NCI-H2171 (cell line): ENCODE measurements around the gene FOXL3.

Source experiments
- DNase-seq: peaks from one replicate; lab custom pipeline; 2025; lab: John Stamatoyannopoulos, UW

FOXL3 gene

DNA sequence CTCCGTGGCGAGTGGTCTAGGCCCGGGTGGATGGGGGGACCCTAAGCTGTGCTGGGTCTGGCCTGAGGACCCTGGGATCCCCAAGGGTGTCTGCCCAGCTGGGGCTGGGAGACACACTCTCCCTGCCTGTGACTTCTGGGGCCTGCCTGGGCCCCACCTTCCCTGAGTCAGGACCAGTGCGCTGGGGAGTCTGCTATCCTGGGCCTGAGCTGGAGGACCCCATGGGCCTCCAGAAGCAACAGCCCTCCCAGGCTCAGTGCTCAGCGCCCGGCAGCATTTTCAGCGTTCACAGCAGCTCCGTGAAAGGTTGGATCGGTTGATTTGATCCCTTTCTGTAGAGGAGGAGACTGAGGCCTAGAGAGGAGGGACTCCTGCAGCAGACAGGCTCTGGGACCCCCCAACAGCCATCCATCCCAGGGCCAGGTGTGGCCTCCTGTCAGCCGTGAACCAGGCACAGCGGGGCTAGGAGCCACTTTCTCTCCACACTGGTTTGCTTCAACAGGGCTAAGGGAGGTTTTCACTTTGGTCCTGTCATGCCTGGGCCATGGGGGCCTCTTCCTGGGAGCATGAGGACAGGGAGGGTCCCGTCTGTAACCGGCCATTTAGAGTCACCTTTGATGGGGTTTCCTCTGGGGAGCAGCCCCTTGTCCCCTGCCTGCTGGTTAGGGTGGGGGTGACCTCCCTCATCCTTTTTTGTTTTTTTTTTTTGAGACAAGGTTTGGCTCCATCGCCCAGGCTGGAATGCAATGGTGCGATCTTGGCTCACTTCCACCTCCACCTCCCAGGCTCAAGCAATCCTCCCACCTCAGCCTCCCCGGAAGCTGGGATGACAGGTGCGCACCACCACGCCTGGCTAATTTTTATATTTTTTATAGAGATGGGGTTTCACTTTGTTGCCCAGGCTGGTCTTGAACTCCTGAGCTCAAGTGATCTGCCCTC, 12.4 kb downstream of the FOXL3 start:
- DNase-seq = no peak

DNA sequence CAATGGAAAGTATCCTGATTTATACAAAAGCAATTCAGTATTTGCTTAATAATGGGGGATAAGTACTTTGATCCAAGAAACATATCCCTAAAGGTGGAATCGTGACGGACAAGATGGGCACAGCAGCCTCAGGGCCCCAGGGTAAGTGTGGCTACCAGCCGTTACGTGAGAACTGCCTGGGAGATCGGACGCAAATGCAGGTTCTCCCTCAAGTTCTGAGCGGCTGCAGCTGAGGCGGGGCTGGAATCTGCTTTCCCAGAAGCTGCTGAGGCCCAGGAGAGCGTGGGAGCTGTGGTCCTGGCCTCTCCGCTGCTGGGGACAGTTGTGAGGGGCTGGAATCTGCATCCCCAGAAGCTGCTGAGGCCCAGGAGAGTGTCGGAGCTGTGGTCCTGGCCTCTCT, 13.5 kb downstream of the FOXL3 start:
- DNase-seq = no peak

DNA sequence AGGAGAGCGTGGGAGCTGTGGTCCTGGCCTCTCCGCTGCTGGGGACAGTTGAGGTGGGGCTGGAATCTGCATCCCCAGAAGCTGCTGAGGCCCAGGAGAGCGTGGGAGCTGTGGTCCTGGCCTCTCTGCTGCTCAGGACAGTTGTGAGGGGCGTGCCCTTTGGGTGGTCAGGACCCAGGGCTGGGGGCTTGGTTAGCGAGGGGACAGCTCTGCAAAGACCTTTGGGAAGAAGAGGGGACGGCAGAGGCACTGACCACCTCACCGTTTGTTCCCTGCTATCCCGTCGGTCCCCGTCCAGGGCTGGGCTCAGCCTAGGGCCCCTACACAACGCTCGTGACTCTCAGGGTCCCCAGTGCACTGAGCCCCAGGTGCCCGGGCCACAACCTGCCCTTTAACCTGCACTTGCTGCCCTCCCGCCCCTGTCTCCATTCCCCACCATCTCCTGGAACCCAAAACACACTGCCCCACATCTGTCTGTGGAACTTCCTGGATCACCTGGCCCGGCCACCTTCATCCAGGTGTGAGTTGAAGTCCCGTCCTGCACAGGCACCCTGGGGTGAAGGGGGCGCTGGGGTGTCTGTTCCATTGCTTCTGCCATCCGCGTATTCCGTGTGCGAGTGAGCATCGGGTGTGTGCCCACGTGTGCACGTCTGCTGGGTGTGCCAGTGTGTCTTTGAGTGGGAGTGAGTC, 14.1 kb downstream of the FOXL3 start:
- no peak for DNase-seq

DNA sequence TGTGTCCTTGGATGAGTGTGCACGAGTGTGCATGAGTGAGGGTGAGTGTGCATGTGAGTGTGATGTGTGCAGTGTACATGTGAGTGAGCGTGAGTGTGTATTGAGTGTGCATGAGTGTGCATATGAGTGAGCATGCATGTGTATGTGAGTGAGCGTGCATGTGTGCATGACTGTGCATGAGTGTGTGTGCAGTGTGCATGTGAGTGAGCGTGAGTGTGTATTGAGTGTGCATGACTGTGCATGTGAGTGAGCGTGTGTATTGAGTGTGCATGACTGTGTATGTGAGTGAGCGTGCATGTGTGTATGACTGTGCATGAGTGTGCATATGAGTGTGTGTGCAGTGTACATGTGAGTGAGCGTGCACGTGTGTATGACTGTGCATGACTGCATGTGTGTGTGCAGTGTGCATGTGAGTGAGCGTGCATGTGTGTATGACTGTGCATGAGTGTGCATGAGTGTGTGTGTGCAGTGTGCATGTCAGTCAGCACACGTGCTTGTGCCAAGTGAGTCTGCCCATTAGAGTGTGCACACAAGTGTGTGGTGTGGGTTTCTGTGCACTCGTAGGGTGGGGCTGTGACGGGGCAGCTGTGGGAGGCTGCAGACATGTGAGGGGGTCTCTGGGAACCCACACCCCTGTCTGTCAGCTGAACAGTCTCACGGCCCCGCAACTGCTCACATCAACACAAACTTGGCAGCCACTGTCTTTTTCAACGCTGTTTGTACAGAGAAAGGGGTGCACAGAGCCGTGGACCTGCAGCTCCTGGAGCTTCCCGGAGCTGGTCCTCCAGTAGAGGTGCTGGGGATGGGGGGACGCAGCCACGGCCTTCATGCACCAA, 14.8 kb downstream of the FOXL3 start:
- no peak for DNase-seq

DNA sequence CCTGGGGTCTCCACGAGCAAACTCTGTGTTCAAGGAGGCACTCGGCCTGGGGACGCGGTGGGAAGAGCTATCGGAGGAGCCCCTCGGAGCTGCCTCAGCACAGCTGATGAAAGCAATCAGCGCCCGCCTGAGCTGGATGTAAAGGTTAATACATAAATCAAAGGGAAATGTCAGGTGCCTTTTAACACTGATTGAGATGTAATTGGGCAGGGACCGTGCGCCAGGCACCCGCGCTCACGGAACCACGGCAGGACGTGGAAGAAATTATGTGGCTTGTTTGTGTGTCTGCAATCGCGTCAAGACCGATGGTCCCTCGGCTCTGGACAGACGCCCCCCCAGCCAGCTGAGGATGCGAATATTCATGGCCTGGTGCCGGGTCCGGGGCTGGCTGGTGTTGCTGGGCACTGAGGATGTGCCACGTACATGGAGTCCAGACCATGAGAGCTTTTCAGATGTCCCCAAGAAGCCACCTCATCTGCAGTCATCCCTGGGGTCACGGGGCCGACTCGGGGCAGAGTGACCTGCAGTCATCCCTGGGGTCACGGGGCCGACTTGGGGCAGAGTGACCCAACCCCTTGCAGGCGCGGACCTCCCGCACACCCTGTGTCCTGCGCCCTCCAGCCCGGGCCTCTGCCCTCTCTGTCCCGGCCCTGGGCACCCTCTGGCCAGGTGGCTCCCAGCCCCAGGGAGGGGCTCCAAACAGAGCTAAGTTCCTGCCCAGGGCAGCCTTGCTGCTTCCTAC, 15.6 kb downstream of the FOXL3 start:
- no peak for DNase-seq

DNA sequence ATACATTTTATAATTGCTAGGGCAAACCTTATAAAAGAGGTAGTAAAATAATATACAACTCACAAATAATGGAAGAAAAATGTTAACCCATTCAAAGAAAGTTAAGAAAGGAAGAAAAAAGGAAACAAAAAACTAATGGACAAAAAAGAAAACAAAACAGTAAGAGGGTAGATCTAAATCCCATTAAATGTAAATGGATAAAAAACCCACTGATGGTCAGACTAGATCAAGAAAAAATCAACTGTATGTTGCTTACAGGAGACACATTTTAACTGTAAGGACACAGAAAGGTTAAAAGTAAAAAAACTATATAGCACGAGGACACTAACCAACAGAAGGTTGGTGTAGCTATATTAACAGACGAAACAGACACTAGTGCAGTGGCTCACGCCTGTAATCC, 18.0 kb downstream of the FOXL3 start:
- no peak for DNase-seq

DNA sequence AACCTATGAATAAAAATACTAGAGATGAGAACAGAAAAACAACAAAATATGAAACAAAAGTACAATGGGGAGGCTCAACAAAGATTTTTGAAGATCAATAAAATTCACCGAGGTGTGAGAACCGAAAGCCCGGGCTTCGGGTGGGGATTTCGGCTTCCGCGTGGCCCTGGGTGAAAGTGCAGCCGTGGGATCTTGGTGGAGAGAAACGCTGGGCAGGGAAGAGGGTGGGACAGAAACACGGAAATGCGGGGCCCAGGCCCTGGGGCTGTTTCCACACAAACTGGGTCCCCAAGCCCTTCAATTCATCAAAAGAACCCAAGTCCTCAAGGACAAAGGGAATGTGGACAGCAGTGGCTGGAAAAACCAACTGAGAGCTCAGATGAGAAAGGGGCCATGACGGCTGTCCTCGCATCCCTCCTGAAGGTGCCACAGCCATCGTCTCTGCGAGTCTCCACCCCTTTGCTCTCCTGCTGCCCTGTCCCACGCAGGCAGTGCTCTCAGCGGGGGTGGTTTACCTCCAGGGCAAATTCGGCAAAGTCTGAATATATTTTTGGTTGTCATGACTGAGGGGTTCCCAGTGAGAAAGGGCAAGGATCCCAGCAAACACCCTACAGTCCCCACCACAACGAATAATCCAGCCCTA, 19.7 kb downstream of the FOXL3 start:
- no peak for DNase-seq

DNA sequence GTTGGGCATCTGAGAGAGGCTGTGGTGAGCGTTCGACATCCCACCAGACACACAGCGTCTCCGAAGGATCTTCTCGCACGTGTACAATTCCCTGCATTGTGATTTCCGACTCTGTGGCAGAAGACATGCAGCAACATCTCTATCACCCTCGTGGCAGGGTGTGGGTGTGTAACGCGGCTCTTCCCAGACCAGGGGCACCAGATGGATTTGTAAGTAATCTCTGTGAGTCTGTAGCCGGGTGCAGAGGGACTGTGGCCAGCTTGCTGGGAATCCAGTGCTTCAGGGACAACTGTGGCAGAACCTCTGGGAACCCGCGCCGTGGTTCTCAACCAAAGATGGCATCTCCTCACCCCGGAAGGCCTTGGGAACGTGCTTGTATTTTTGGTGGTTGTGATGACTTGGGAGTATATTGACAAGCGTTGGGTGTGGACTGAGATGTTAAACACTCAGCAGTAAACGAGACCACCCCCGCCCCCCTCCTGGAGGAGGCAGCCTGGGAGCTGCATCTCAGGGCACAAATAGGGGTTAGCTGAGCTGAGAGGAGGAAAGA, 21.2 kb downstream of the FOXL3 start:
- no peak for DNase-seq

DNA sequence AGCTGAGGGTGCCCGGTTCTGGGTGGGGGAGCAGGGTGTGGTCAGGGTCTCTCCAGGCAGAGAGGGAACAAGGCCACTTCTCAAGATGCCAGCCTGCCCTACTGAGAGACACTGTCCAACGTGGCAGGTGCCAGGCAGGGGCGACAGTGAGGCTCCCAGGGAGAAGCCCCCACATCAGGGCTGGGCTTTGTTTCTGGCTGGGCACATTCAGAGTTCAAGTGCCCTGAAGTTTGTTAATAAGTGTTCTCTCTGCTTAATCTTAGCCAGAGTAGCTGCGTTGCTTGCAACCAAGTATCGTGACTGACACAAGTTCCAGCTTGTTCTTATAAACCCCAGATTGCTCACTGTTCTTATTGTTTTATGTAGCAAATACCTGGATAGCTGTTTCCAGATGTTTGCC, 21.8 kb downstream of the FOXL3 start:
- no peak for DNase-seq

DNA sequence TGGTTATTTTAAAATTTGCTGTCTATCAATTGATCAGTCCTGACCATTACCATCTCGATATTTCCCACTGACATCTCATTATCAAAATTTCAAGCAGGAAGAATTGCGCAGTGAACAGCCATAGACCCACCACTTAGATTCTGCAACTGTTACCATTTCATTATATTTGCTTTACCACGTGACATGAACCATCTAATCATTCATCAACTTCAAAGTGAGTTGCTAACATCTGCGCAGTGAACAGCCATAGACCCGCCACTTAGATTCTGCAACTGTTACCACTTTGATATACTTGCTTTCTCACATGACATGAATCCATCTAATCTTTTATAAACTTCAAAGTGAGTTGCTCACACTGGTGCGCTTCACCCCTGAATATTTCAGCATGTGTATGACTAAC, 22.5 kb downstream of the FOXL3 start:
- DNase-seq = no peak

DNA sequence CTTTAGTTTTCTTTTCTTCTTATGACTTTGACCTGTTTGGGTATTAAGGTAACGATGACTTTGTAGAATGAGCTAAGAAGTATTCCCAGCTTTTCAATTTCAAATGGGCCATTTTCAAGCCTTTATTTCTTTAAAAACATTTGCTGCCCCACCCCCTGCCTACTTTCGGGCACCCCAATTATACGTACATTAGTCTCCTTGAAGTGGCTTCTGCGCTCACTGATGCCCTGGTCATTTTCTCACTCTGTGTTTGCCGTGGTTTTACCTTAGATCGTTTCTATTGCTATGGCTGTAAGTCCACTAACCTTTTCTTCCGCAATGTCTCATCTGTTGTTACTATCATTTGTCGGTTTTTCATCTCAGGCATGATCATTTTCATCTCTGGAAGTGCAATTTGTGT, 24.9 kb downstream of the FOXL3 start:
- no peak for DNase-seq

DNA sequence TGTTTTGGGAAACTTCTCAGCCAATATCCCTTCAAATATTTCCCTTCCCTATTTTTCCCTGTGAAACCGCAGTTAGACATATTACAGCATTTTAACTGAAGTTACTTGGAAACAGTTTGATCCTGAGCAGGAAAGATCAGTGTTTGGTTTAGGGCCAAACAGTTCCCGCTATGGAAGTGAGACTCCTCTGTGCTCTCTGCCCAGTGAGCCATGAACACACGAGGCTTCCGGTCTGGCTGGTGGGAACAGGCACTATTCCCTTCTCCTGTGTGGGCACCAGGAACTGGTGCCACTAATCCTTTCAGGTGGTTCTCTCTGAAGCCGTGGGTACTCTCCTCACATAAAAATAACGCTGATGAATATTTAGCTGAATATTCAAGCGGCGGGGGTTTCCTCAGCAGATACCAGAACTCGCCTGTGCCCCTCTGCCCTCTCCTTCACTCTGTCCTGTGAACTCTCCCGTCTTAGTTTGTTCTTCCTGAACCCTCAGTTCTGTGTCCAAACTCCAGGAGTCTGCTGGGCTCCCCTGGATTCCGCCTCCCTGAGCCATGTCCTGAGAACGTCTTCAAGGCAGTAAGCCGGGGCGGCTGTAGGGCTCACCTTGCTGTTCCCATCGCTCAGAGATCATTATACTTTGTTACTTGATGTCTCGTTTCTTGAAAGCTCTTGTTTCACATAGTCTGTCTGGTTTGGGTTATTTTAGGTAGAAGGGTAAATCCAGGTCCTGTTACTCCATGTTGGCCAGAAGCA, 25.7 kb downstream of the FOXL3 start:
- DNase-seq = no peak

DNA sequence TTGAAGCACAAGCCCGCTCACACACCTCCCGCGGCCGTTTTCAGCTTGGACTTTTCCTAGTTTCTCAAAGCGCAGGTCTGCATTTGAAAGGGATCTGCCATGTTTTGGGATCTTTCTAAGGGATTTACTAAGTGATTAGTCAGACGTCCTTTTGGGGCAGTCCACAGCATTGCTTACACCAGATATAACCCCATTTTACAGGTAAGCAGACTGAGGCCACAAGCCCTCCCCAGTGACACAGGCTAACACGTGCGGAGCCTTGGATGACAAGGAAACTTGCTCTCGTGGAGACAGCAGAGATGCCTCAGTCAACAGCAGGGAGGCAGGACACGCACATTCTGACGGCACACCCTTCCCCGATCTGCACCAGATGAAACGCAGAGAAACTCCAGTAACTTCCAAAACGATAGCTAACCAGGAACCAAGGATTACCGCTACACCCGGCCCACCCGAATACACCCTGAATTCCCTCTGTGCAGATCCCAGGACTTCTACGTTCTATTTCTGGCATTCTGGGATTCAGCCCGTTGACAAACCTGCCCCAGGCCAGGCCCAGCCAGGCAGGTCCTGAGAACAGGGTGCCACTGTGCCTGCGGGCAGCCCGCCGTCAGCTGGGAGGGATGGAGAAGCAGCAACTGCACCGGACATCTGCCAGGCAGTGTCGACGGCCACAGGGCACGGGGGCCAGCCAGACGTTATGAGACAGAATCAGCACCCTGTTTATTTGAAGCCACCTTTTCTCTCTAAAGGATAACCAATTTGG, 27.9 kb downstream of the FOXL3 start:
- no peak for DNase-seq

DNA sequence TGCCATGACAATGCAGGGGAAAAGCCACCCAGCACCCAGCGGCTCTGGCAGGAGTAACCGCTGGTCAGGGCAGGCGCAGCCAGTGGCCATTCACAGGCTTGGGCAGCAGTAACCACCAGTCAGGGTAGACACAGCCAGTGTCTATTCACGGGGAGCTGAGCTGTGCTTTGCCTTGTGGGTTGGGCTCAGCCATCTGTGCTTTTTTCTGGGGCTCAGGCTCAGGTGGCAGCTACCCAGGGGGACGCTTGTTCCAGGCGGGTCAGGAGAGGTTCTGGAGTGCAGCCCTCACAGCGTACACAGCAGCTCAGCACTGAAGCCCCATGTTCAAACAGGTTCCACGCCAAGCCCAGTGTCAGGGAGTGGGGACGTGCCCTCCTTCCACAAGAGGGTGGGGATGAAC, 28.5 kb downstream of the FOXL3 start:
- peak; percentile 14 for DNase-seq

DNA sequence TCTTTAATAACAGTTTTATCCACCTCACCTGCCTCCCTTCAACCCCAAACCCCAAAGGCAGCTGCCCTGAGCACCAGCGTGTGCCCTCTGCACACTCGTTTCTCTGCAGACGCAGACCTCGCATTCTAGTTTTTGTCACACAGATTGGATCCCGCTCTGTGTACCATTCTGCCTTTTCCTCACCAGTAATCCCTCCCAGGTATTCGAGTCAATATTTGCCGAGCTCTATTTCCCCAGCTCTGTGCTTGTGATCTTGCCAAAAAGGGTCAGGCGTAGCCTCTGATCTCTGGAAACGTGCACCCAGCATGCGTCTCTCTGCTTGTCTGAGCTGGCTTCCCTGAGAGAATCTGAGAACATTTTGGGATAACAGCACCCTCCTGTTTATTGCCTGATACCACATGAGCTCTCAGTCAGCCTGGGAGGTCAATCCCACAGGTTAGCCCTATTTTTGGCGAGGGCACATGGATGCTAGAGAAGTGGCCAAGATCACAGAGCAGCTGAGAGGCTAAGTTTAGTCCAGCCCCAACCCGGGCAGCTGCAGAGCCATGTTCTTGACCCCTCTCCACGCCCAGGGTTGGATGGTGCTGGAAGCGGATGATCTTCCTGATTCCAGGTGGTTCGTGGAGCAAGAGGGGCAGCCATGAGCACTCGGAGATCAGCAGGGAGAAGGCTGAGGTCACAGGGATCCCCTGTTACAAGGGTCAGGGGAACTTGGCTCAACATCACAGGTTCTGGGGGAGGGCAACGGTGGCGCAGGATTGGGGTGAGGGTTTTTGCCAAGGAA, 29.1 kb downstream of the FOXL3 start:
- DNase-seq = no peak

DNA sequence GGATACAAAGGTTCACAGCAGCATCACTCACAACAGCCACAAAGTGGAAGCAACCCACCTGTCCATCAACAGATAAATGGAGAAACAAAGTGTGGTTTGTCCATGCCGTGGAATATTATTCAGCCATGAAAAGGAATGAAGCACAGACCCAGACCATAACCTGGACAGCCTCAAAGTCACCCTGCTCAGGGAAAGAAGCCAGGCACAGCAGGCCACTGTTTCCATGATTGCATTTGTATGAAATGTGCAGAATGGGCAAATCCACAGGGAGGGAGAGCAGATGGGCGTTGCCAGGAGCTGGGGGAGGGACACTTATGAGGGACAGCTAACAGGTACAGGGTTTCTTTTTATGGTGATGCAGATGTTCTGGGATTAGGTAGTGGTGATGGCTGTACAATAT, 30.3 kb downstream of the FOXL3 start:
- no peak for DNase-seq

DNA sequence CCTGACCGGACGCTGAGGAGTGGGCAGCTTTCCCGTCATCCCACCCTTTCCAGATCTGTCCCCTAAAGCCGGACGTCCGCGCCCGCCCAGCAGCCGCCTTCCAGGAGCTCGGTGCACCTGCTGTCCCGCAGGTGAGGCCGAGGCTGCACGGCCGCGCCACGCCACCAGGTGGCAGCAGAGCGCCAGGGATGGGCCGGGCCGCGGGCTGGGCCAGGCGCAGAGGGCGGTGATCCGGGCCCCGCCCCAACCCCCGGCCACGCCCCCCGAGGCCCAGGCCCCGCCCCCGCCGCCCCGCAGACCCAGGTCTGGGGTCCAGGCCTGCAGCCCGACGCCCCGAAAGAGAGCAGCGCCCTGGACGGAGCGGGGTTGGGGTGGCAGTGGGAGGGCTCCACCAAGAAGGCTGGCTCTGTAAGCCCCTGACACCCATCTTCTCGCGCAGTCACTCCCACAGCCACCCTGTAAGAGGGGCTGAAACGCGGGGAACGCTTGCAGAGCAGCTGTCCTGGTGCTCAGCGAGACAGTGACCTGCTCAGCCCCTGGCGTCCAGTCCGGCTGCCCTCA, 32.2 kb downstream of the FOXL3 start:
- no peak for DNase-seq

DNA sequence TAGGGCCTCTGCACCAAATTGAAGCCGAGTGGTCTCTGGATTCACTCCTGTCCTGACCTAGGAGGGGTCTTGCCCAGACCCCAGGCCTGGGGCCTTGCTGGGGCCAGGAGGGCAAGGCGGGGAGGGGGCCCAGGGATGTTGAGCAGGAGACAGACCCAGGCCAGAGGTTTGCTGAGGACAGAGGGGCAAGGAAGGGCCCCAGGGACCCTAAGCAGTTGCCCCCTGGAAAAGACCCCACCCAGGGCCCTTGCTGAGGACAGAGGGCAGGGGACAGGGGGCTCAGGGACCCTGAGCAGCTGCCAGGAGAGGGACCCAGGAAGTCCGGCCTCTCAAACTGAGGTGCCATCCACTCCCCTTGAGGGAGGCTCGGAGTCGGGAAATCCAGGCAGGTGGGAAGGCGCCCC, 32.7 kb downstream of the FOXL3 start:
- no peak for DNase-seq
